Parathyroid adenoma (tissue), 2 donors: Measurements from ENCODE around the gene ATXN7.

Source experiments
- H2AFZ ChIP-seq: fragments of 300-600 bp; sonication (generic); one replicate; pipeline ENCODE4 v1.7.0; 2017; ENCODE audit warnings: antibody characterized with exemption, mild to moderate bottlenecking
- H3K27ac ChIP-seq: fragments of 300-600 bp; sonication (generic); one replicate; pipeline ENCODE4 v1.7.0; 2017
- H3K27me3 ChIP-seq: fragments of 300-600 bp; sonication (generic); one replicate; pipeline ENCODE4 v1.7.0; 2017; ENCODE audit warnings: low read length; ENCODE audit not compliant: control insufficient read depth, insufficient read depth
- H3K36me3 ChIP-seq: fragments of 300-600 bp; sonication (generic); one replicate; pipeline ENCODE4 v1.7.0; 2017; ENCODE audit warnings: low read length; ENCODE audit not compliant: control insufficient read depth, insufficient read depth
- H3K4me1 ChIP-seq: fragments of 300-600 bp; sonication (generic); one replicate; pipeline ENCODE4 v1.7.0; 2017; ENCODE audit warnings: control low read depth
- H3K4me2 ChIP-seq: fragments of 300-600 bp; sonication (generic); one replicate; pipeline ENCODE4 v1.7.0; 2017; ENCODE audit warnings: low read length
- H3K4me3 ChIP-seq: fragments of 300-600 bp; sonication (generic); one replicate; pipeline ENCODE4 v1.7.0; 2017; ENCODE audit warnings: low read depth, low read length
- H3K79me2 ChIP-seq: fragments of 300-600 bp; sonication (generic); one replicate; pipeline ENCODE4 v1.7.0; 2017; ENCODE audit warnings: control low read depth
- H3K9ac ChIP-seq: fragments of 300-600 bp; sonication (generic); one replicate; pipeline ENCODE4 v1.7.0; 2017; ENCODE audit warnings: mild to moderate bottlenecking
- H3K9me3 ChIP-seq: fragments of 300-600 bp; sonication (generic); one replicate; pipeline ENCODE4 v1.7.0; 2017; ENCODE audit warnings: low read length; ENCODE audit not compliant: control insufficient read depth
- TF ChIP-seq, protein P1 (sequence below): fragments of 300-600 bp; sonication (generic); IDR thresholded peaks from one replicate; pipeline ENCODE4 v1.7.0; 2017; ENCODE audit warnings: antibody characterized with exemption, mild to moderate bottlenecking
- donor health status: primary hyperparathyroidism.

ATXN7 gene

DNA sequence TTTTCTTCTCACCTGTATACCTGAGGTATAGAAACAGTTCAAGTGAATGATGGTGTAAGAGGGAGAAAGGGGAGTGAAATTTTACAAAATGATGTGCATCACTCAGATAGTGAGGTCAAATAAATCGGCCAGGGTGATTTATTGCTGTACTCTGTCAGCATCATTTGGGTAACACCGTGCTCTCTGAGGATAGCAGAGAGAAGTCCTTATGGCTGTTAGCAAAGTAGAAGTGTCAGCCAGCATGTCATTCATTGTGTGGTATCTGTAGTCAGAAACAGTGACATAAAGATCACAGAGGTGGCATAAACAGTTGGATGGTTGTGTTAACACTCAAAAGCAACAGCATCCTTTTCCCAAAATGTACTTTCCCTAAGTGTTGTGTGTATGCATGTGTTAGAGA is 106.2 kb downstream of the ATXN7 start:
- Histone ChIP-seq H3K27ac (no peak overlapping the region), H3K9me3 (no peaks in the 10 kb centered on the region), H3K36me3 (no peaks in the 10 kb centered on the region), H2AFZ (no peak overlapping the region), H3K27me3 (no peaks in the 10 kb centered on the region), H3K4me2 (no peak overlapping the region), H3K9ac (no peak overlapping the region), H3K79me2 (peaks cover 37% of the 10 kb centered on the region), H3K4me1 (peaks cover 27% of the 10 kb centered on the region), H3K4me3 (no peak overlapping the region)
- TF ChIP-seq, protein P1, sequence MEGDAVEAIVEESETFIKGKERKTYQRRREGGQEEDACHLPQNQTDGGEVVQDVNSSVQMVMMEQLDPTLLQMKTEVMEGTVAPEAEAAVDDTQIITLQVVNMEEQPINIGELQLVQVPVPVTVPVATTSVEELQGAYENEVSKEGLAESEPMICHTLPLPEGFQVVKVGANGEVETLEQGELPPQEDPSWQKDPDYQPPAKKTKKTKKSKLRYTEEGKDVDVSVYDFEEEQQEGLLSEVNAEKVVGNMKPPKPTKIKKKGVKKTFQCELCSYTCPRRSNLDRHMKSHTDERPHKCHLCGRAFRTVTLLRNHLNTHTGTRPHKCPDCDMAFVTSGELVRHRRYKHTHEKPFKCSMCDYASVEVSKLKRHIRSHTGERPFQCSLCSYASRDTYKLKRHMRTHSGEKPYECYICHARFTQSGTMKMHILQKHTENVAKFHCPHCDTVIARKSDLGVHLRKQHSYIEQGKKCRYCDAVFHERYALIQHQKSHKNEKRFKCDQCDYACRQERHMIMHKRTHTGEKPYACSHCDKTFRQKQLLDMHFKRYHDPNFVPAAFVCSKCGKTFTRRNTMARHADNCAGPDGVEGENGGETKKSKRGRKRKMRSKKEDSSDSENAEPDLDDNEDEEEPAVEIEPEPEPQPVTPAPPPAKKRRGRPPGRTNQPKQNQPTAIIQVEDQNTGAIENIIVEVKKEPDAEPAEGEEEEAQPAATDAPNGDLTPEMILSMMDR, result no peak

DNA sequence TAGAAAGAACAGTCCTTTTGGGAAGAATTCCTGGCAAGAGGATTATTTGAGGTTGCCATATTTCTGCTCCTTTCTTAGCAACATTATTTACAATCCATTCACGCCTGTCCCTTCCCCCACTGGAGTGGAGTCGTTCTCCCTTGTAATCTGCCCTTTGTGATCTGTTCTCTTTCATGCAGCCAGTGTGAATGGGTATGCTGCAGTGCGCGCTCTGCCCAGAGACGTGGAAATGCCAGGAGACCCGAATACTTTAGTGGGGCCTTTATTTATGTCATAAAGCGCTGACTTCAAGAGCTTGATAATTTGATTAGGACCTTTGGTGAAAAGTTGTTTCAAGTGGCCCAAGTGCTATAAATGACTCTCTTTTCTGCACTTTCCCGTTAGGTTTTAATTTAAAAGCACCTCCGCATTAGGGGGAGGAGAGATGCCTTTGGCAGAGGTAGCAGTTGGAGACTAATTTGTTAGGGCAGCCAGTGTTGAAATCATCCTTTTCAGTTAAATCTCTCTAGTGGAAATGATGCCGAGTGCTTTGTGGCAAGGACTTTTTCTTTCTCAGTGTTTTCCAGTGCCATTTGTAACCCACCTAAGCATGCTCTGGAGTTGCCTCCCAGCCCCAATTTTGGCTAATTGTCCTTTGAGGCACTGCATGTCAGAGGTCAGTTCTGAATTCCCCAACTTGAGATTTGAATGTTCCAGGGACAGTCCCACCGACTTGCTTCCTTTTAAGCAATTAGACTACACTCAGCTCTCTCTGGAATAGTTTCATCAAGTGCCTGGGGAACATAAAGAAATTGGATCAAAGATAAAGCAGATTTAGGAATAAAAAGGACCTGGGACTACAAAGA is 107.2 kb downstream of the ATXN7 start:
- H3K27ac ChIP-seq, result no peak overlapping the region
- H3K9ac ChIP-seq, result no peak overlapping the region
- no peak overlapping the region for H3K4me3 ChIP-seq
- H3K79me2 ChIP-seq, result peaks cover 37% of the 10 kb centered on the region
- H3K36me3 ChIP-seq, result no peaks in the 10 kb centered on the region
- no peaks in the 10 kb centered on the region for H3K9me3 ChIP-seq
- H3K27me3 ChIP-seq, result no peaks in the 10 kb centered on the region
- peaks cover 27% of the 10 kb centered on the region for H3K4me1 ChIP-seq
- TF ChIP-seq, protein P1, result no peak
- no peak overlapping the region for H2AFZ ChIP-seq
- no peak overlapping the region for H3K4me2 ChIP-seq

DNA sequence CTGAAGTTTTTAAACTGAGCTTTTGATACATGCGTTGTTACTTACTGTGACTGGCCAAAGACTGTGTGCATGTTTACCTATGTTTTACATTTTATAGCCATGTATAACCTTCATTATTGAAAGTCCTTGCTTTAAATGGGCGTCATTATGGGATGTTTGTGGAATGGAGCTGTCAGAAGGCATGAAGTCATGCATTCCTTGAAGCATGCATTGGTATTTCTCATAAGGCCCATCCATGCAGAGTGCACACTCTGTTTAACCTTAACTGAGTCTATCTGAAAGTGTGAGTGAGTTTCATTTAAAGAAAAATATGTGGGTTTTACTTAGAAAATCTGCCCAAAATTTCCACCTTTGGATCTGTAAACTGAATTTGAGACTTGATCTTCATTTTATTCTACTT is 108.5 kb downstream of the ATXN7 start:
- Histone ChIP-seq H3K9me3 (no peaks in the 10 kb centered on the region), H3K27ac (no peak overlapping the region), H3K79me2 (peaks cover 44% of the 10 kb centered on the region), H3K4me1 (peaks cover 30% of the 10 kb centered on the region), H3K4me2 (no peak overlapping the region), H3K9ac (no peak overlapping the region), H2AFZ (no peak overlapping the region), H3K36me3 (no peaks in the 10 kb centered on the region), H3K27me3 (no peaks in the 10 kb centered on the region), H3K4me3 (no peak overlapping the region)
- TF ChIP-seq, protein P1, result no peak

DNA sequence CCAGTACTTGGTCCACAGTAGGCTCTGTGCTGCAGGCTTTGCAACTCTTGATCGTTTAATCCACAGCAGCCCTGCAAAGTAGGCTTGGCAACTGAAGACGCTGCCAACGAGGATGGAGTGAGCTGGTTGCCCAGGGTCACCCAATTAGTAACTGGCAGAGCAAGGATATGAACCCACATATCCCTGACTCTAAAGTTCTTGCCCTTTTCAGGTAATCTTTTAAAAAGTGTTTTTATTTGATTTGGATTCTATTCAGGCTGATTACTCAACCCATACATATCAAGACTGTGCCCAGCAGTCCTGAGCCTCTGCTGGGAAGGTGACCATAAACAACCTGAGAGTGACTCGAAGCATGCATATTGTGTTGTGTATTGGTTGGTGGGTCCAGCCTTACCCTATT is 109.3 kb downstream of the ATXN7 start:
- peaks cover 44% of the 10 kb centered on the region for H3K79me2 ChIP-seq
- TF ChIP-seq, protein P1, result no peak
- no peak overlapping the region for H3K4me2 ChIP-seq
- H3K27ac ChIP-seq, result no peak overlapping the region
- H3K9me3 ChIP-seq, result no peaks in the 10 kb centered on the region
- no peak overlapping the region for H2AFZ ChIP-seq
- H3K4me3 ChIP-seq, result no peak overlapping the region
- no peak overlapping the region for H3K9ac ChIP-seq
- H3K27me3 ChIP-seq, result no peaks in the 10 kb centered on the region
- H3K4me1 ChIP-seq, result peaks cover 30% of the 10 kb centered on the region
- H3K36me3 ChIP-seq, result no peaks in the 10 kb centered on the region

DNA sequence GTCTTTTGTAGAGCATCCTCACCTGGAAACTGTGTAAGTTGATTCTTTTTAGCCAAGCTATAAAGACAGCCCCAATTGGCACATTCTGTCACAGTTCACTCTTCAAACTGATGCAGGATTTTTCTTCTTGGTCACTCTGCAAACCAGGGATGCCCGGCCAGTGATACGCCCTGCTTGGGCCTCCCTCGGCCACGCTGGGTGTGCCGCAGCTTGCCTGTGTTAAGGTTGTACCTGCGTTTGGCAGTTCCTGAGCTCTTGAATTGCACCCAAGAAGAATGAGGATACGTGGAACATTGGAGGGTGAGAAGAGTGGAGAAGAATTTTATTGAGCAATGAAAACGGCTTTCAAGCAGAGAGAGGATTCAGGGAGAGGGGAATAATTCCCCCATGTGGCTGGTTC is 109.7 kb downstream of the ATXN7 start:
- Histone ChIP-seq H3K36me3 (no peaks in the 10 kb centered on the region), H3K4me2 (no peak overlapping the region), H3K27ac (no peak overlapping the region), H3K27me3 (no peaks in the 10 kb centered on the region), H2AFZ (no peak overlapping the region), H3K9me3 (no peaks in the 10 kb centered on the region), H3K4me1 (peaks cover 28% of the 10 kb centered on the region), H3K79me2 (peaks cover 44% of the 10 kb centered on the region), H3K9ac (no peak overlapping the region), H3K4me3 (no peak overlapping the region)
- TF ChIP-seq, protein P1, result no peak
